HG03135 (cell line): ENCODE results near the gene TRAF3IP3.

ENCODE experiments used
- ATAC-seq: cut with Tn5 transposase; IDR thresholded peaks from one replicate; pipeline ENCODE4 v1.9.1; 2021; ENCODE audit warnings: mild to moderate bottlenecking, moderate library complexity; ENCODE audit not compliant: unreplicated experiment

The TRAF3IP3 gene

DNA sequence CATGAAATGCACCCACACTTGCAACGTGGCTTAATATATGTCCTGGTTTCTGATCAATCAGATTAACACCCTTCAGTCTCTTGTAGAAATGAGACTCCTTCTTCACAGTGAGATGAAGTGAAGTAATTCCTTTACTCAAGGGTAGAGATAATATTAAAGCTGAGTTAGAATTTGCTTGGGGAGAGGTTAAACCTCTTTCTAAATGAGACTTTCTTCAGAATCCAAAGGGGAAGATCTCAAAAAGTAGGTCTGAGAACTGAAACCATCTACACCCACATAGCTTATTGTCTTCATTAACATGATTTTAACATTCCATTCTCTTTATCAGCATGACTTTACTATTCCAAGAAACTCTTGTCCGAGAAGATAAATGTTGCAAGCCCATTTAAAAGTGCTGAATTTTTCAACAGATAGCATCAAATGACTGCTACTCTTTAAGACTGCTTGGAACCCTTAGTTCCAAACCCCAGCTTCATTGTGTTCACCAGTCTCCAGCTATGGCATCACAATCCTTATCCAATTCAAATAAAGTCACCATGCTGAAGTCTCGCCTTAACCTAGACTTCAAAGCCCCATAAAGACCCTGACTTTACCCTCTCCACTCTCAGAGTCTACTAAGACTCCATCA, 19.2 kb upstream of the TRAF3IP3 start:
- no peak for ATAC-seq

DNA sequence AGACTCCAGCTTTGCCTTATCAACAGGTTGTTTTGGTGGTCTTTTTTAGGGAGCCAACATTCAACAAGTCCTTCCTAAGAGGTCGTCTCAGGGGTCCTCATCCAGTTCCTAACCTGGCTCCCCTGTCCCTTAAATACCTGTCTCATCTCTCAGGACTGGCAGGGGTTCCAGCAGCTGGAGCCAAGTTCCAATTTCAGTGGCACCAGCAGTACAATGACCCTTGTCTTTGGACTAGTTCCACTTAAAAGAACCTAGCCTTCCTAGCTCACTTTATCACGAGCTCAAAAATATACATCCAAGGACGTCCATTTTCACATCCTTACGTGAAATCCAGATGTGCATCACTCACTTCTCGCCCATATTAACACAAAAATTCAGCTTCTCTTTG, 18.7 kb upstream of the TRAF3IP3 start:
- ATAC-seq, result no peak

DNA sequence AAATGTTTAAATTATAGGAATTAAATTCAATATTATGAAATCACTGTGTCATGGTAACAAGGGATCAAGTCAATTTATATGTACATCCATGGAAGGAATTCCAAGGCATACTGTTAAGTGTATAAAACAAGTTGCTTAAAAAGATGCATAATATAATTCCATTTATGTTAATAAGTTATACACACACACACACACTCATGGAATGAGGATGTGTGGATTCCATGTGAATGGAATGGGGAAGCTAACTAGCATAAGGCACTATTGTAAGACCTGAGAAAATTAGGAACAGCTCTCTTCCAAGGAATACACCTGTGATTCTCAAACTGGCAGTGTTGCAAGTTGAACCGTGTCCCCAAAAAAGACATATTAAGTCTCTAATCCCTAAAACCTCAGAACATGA, 17.6 kb upstream of the TRAF3IP3 start:
- no peak for ATAC-seq

DNA sequence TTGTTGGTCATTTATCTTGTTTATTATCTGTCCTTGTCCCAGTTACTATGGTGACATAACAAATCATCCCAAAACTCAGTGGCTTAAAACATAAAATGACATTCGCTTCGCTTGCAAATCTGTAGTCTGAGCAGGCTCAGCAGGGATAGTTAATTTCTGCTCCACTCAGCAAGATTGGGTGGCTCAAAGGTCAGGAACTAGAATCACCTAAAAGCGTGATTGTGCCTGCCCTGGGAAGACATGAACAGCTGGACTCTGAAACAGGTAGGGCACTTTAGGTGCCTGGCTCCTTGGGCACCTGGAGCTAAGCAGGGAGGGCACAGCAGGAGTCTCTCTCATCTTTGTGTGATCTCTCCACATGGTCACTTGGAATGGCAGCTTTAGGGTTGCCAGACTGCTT, 14.7 kb upstream of the TRAF3IP3 start:
- ATAC-seq, result no peak

DNA sequence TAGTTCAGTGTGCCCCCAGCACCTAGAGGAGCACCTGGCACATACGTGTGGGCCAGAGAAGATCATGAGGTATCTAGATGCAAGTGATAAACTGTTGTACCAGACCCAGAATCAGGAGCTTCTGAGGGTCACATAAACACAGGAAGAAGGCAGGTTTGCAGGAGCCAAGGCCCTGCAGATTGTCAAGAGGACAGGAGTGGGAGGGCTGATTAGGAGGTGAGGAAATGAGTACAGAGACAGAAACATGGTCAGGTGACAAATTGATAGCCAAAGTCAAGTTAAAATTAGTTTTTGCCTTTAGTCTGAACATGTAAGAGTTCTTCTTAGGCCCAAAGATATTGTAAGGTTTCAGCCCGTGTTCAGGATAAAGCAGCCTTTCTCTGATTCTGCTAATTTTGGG, 14.0 kb upstream of the TRAF3IP3 start:
- no peak for ATAC-seq

DNA sequence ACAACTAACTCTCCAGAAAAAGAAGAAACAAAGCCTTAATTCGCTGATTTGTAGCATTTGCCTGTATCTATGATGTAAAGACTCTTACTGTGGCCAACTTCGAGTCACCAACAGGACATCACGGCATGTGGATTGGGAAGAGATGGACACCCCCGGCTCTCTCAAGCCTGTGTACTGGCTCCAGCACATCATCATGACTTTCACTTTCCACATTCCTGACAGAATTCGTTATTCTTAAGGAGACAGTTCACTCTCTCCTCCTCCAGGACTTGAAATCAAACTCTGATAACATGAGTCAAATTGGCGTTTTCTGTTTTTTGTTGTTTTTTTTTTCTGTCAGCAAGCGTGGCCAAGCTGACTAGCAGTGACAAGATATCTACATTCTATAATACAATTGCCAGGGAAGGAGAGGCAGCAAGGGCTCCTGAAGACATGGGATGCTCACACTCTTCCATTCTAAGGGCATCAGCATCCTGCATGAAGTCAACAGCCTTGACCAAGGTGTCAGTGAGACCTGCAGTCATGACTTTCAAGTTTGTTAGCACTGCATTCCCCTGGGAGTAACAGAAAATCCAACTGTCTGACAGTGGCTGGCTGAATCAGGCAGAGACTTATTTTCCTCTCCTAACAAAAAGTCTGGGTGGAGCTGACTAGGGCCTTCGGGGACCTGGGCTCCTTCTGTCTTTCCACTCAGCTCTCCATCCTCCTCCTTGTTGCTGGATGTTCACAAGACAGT, 13.3 kb upstream of the TRAF3IP3 start:
- no peak for ATAC-seq

DNA sequence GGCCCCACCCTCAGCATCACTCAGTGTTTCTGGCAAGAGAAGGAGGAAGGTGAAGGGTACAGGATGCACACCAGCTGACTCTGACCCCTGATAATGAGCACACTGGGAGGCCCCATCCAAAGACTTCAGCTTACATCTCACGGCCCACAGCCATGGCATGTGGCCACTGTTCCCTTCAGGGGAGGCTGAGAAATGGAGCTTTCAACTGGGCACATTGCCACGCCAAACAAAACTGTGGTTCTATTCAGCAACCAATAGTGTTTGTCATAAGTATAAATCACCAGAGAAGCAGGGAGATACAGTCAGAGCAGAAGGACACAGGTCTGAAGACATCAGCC, 12.7 kb upstream of the TRAF3IP3 start:
- no peak for ATAC-seq

DNA sequence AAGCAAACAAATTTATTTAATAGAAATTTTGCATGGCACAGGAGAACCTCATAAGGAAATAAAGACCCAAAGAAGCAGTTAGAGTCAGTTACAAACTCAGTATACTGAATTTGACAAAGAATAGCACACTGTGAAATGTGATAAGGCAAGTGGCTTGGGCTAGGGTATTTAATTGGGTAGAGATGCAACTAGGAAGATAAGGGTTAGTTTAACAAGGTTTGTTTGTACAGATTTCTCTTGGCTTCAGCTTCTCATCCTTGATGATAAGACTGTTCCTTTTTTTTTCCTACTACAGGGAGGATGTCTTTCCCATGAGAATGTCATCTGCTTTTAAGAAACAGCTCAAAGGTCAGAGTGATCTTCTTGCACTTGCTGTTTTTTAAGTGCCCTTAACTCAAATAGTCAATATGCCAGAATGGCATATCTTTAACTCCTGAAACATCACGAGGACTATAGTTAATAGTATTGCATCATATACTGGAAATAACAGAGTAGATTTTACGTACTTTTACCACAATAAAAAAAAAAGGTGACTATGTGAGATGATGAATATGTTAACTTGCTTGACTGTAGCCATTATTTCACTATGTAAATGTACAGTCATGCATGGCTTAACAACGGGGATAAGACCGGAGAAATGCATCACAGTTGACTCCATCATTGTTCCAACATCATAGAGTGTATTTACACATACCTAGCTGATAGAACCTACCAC, 9.2 kb upstream of the TRAF3IP3 start:
- no peak for ATAC-seq

DNA sequence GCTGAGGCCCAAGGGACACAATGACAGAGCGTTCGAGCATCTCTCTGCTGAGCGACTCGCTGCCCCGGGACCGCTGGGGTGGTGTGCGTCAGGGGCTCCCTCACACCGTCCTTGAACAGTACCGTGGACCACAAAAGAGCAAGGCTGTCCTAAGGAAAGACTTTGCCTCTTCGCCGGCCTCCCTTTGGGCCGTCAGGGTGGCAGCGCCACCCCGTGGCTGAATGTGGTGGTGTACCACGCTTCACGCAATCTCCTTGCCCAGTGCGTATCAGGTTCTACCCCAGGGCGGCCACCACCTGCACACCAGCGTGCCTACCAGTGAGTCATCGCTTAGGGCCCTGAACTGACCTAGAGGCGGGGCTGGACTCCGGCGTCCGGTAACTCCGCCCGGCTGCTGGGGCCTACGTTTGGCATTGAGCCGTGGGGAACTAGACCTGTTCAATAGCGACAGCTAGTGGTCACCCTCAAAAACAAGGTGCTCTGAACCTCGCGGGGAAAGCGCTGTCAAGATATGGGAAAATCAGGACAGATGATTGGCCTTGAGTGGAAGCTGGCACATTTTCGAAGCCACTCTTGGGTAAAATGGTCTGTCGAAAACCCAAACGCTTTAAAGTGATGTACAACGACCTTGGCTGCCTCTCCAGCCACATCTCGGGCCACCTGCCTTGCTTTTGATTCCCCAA, 8.1 kb upstream of the TRAF3IP3 start:
- ATAC-seq, result peak; percentile 86

DNA sequence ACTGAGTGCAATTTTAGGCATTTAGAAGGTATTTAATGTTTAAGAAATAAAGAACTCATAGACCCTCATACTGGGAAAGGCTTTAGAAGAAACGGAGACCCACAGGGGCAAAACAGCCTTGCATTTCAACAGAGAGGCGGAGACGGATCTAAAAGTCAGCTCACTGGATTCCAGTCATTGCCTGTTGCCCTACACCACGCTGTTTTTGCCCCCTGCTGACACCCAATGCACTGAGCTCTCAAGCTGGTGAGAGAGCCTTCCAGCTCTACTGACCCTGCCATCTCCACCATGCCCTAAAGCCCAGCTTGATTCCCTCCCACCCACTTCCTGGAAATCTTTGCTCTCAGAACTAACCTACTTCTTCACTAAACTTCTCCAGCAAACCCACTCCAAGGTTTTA, 7.2 kb upstream of the TRAF3IP3 start:
- no peak for ATAC-seq

DNA sequence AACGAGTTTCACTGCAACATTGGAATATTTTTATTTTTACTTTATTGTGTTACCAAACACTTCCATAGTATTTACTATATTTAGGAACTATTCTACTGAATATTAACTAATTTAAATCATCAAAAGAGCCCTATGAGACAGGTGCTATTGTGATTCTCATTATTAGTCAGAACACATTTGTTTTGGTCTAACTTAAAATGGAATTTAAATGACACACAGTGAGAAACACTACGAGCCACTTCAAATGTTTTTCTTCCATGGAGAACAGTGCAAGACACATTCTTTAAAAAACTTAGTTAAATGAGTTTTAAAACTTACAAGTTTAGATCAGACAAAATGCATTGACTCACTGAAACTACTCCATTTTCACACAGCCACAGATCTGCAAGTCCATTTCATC, 6.6 kb upstream of the TRAF3IP3 start:
- ATAC-seq, result no peak

DNA sequence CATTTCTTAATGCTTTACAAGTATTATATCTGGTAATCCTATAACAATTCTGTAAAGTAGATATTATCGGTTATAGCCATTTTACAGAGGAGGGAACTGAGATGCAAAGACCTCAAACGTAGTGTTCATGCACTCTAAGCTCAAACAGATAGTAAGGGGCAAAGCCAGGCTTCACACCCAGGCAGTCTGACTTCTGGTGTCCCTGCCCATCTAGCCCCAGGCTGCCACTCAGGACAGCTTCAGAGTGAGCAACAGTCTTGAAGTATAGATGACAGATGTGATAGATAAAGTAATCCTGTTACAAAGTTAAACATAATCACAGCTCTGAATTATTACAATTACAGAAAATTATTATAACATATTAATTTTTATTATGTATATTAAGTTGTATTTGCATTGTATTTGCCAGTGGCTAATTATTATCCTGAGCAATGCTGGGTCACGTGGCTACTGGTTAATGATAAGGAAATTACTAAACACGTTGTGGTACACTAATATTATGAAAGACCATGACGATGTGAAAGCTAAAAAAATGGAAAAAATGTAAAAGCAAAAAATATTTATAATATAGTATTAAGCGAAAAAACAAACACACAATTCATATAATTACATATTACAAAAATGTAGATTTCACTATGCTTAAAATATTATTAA, 6.1 kb upstream of the TRAF3IP3 start:
- no peak for ATAC-seq

DNA sequence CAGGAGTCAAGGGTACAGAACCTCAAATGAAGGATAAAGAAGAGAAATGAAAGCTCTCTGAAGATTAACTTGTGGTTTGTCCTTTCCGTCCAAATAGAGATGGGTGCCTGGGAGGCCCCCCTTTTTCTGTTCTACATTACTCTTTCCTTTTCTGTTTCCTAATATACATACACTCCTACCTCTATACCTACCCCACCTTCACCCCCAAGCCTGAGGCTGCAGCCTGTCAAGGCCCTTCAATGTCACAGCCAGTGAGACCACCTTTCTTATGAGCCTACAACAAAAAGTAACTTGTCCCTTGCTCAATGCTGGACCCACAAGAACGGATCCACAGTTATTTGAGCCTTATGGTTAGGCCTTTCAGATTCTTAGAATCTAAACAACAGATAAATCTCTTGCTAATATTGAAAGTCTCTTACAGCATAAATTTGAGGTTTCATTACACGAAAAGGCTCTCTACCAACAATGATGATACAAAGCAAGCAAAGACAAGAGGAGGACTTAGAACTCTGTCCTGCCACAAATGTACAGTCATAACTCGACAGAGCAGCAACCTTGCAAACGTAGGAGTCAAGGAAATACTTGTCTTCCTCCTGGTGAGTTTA, 4.1 kb upstream of the TRAF3IP3 start:
- ATAC-seq, result peak; percentile 44

DNA sequence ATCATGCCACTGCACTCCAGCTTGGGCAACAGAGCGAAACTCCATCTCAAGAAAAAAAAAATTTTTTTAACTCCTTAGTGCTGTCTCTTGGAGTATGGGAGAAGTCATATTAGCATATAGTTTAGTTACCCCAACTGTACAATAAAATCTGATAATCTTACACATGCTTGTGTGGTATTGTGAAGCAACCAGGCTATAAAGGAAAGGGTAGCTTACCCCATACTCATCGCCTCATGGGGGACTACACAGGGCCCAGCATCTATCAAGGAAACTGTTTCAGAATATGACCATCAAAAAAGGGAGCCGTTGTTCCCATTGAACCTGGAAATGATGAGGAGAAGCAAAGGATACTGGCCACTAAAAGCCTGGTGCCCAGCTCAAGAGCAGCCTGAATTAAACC, 3.0 kb upstream of the TRAF3IP3 start:
- ATAC-seq, result no peak

DNA sequence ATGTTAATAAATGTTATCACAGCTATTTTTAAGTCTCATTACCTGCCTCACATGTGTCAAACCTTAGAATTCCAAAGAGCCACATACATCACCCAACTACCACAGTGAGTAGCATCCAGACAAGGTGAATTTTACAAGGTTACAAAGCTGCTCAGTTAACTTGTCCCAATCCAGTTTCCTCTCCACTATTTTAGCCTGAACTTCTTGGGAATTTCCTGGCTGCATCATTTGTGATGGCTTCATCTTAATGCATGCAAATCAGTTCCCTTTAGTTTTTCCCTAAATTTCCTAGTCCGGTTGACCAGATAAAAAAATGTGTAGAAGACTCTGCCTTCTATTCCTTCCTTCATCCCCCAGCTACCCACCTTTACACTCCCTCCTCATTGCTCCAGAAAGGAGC, 597 bp upstream of the TRAF3IP3 start:
- ATAC-seq, result no peak

DNA sequence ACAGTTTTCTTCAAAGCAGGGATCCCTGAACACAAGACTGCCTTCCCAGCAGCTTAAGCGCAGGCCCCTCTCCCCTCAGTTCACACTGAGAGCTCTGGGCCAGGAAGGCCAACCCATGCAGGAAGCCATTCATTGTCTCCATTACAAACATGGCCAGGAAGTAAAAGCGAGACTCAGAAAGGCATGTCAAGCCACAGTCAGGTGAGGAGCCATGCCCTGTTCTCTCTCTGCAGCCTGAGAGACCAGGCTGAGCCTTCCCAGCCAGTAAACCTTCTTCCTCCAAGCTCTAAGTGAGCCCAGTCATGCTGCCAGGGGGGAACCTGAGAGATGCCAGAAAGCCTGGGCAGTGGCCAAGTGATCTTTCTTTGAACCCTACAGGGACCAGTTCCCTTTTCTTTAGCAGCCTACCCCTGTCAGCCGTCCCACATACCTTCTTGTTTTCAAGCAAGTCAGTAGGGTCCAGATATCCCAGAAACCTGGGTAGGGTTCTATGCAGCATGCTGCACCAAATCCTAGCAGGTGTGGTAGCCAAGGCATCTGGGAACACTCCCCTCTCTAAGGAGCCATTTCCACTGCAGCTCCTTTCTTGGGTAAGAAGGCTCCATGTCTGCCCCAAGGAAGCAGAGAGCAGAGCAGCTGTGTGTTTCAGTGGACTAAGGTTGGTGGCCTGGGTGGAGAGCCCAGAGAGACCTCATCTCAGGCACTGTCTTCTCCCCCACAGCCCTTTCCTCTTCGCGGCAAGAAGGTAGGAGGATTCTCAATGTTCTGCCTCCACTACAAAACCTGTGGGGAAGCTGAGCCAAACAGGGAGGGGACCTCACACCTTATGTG, 977 bp downstream of the TRAF3IP3 start:
- ATAC-seq, result peak; percentile 39

DNA sequence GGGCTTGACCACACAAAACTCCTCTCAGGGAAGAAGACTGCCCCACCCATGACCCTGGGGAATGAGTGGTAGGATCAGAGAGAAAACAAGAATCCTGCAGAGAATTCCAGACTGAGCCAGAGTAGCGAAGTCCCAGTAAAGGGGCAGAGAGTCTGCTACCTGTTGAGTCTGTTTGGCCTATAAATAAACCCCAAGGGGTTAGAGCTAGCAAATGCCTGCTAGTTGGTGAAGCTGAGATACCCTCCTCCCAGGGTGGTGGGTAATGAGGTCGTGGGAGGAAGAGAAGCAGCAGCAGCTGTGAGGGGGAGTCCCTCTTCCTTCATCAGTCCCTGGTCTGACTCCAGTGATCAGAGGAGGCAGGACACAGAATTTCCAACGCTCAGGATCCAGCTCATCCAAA, 2.5 kb downstream of the TRAF3IP3 start:
- no peak for ATAC-seq

DNA sequence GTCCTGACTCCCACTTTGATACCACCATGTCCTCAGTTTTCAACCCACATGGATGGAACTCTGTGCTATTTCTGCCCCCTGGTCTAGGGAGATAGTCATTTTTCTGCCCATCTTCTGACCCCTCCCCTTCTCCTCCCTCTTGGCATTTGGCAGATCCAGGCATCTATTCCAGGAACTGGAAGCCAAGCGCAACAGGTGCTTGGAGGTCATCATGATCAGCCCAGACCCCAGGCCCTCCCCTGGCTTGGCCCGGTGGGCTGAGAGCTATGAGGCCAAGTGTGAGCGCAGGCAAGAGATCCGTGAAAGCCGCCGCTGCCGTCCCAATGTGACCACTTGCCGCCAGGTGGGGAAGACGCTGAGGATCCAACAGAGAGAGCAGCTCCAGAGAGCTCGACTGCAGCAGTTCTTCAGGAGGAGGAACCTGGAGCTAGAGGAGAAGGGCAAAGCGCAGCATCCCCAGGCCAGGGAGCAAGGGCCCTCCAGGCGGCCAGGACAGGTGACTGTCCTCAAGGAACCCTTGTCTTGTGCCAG, 4.0 kb downstream of the TRAF3IP3 start:
- no peak for ATAC-seq

DNA sequence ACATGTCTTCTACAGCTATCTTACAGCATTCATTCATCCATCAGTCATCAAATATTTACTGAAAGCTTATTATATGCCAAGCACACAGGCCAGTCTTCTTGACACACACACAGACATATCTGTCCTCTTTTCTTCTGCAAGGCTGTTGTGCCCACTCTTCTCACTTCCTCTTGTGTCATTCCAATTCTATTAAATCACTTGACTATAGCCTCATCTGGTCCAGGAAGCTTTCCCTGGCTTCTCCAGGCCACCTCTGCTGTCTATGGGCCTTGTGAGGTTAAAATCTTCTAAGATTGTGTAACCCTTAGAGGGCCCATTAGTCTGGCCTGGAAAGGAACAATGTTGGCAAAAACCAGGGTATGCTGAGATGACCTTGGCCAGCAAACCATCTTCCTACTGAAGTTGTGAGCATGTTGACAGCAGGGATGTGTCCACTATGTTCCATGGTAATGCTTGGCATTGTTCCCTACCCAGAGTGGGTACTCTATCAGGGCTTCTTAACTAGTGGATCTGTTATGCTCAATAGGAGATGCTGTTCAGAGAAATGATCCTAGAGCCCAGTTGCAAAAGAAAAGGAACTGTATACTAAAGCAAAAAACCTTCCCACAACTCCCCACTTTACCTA, 5.3 kb downstream of the TRAF3IP3 start:
- ATAC-seq, result no peak
